Skeletal muscle tissue (tissue), 4 donors: Measurements from ENCODE around the gene LTBP4. TPM values are rescaled to one million over a fixed set of nuclear protein-coding genes. Genes with fewer than 3 reads are reported as not detected.
A peak's percentile ranks its signal among the peaks of the same experiment; 100 is the strongest.
"Not testable (repeated sequence)": the region's sequence is repeated elsewhere in the genome, so short reads cannot be mapped to it uniquely, and the experiment has no call there.

ENCODE experiments used
- H3K27ac ChIP-seq: one replicate; pipeline ENCODE4 v1.7.0; 2013; ENCODE audit warnings: mild to moderate bottlenecking, low read depth, low read length, inconsistent platforms
- H3K27me3 ChIP-seq, 3 donors: one replicate each; pipeline ENCODE4 v1.7.0; 2013; ENCODE audit warnings: low read length in 3 of 3; ENCODE audit not compliant: control insufficient read depth in 3 of 3, insufficient read depth in 3 of 3
- H3K36me3 ChIP-seq, 3 donors: one replicate each; pipeline ENCODE4 v1.7.0; 2013; ENCODE audit warnings: low read length in 3 of 3; ENCODE audit not compliant: control insufficient read depth in 3 of 3, insufficient read depth in 3 of 3
- H3K4me1 ChIP-seq, 3 donors: one replicate each; pipeline ENCODE4 v1.7.0; 2013; ENCODE audit warnings: low read length in 3 of 3, mild to moderate bottlenecking in 3 of 3; ENCODE audit not compliant: control insufficient read depth in 3 of 3, insufficient read depth in 3 of 3
- H3K4me3 ChIP-seq, 3 donors: one replicate each; pipeline ENCODE4 v1.7.0; 2013; ENCODE audit warnings: low read length in 3 of 3
- H3K9ac ChIP-seq, 3 donors: one replicate each; pipeline ENCODE4 v1.7.0; 2013; ENCODE audit warnings: low read length in 3 of 3, mild to moderate bottlenecking in 3 of 3, moderate library complexity in 2 of 3, low read depth in 1 of 3
- H3K9me3 ChIP-seq, 3 donors: one replicate each; pipeline ENCODE4 v1.7.0; 2013; ENCODE audit warnings: low read length in 3 of 3; ENCODE audit not compliant: control insufficient read depth in 3 of 3
- total RNA-seq: library from RNA; depleted of rRNA; stranded (reverse); fragments of >200 nt; gene quantifications from one replicate; pipeline ENCODE4 v1.2.3, GENCODE V29; 2014
- donor health status: Osteomylitis.

LTBP4 gene
- total RNA-seq, 1 donor from 2014 or later = 86.6 TPM

DNA sequence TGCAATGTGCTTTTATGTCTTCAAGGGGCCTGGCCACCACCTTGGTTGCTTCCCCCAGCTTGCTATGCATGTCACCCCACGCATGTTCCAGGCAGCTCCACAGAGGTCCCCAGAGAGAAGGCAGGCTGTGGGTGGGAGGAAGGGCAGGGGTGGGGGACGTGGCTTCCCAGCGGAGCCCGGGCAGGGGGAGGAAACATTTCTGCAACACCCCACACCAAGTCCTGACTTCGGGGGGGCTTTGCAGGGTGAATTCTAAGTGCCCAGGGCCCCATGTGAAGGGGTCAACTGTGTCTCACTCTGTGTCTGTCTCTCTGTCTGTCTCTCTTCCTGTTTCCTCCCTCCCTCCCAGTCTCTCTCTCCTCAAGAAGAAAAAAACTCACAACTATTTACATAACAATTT, 39.6 kb downstream of the LTBP4 start:
- no peaks in the 10 kb centered on the region for H3K27me3 ChIP-seq
- peaks cover 0 to 3% (median 0%) of the 10 kb centered on the region in 3 donors for H3K4me1 ChIP-seq
- no peak overlapping the region for H3K9ac ChIP-seq
- H3K4me3 ChIP-seq = no peak overlapping the region
- no peaks in the 10 kb centered on the region for H3K9me3 ChIP-seq
- H3K27ac ChIP-seq = no peak overlapping the region
- H3K36me3 ChIP-seq = no peaks in the 10 kb centered on the region

DNA sequence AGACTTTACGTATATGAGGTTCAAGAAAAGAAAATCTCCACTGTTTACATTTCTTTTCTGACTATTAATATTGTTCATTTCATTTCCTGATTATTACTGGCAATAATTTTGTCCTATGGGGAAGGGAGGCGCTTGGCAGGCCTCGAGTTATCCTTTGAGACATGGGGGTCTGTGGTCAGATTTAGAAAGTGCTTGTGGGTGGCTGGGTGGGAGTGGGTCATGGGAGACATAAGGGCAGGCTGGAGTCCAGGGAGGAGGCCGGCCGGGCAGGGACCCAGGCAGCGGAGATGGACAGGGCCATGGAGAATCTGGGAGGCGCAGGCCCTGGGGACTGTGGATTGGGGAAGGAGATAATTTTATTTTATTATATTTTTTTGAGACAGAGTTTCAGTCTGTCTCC, 40.1 kb downstream of the LTBP4 start:
- Histone ChIP-seq H3K27me3 (no peaks in the 10 kb centered on the region), H3K4me3 (no peak overlapping the region), H3K9ac (no peak overlapping the region), H3K36me3 (no peaks in the 10 kb centered on the region), H3K4me1 (peaks cover under 1 to 3% (median 3%) of the 10 kb centered on the region in 3 donors), H3K9me3 (no peaks in the 10 kb centered on the region), H3K27ac (peak overlapping the region; percentile 19)

DNA sequence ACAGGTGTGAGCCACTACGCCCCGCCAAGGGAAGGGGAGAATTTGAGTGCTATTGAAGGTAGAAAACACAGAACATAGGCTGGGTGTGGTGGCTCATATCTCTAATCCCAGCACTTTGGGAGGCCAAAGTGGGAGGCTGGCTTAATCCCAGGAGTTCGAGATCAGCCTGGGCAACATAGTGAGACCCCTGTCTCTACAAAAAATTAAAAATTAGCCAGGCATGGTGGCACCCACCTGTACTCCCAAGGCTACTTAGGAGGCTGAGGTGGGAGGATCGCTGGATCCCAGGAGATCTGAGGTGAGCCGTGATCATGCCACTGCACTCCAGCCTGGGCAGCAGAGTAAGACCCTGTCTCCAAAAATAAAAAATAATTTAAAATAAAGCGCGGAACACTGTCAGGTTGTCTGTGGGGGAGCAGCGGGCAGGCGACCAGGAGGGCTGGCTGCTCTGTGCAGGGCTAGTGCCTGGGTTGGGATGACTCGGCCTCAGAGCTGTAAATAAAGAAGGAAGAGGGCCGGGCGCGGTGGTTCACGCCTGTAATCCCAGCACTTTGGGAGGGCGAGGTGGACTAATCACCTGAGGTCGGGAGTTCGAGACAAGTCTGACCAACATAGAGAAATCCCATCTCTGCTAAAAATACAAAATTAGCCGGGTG, 41.0 kb downstream of the LTBP4 start:
- H3K27ac ChIP-seq = no peak overlapping the region
- H3K4me1 ChIP-seq = peaks cover 6 to 8% (median 6%) of the 10 kb centered on the region in 3 donors

DNA sequence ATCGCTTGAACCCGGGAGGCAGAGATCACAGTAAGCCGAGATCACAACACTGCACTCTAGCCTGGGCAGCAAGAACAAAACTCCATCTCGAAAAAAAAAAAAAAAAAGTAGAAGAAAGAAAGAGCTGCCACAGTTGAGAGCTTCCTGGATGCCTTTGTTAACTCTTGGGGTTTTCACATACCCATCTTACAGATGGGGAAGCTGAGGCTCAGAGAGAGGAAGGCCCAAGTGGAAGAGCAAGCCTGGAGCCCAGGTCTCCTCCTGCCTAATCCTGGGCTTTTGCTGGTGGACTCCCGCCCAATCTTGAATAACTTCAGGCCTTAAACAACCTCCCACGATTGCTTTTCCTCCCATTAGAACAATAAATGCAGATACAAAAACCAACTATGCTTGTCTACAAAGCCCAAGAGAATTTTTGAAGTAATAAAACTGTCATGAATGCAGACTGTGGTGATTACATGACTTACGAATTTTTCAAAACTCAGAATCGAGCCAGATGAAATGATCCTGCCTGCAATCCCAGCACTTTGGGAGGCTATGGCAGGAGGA, 41.7 kb downstream of the LTBP4 start:
- Histone ChIP-seq H3K27ac (no peak overlapping the region), H3K9ac (no peak overlapping the region), H3K4me1 (peaks cover 6 to 8% (median 6%) of the 10 kb centered on the region in 3 donors)

More for the DNA sequence above, 41.0 kb downstream of the LTBP4 start:
- no peaks in the 10 kb centered on the region for H3K27me3 ChIP-seq
- no peaks in the 10 kb centered on the region for H3K36me3 ChIP-seq
- H3K9me3 ChIP-seq = no peaks in the 10 kb centered on the region
- no peak overlapping the region for H3K4me3 ChIP-seq
- no peak overlapping the region for H3K9ac ChIP-seq

DNA sequence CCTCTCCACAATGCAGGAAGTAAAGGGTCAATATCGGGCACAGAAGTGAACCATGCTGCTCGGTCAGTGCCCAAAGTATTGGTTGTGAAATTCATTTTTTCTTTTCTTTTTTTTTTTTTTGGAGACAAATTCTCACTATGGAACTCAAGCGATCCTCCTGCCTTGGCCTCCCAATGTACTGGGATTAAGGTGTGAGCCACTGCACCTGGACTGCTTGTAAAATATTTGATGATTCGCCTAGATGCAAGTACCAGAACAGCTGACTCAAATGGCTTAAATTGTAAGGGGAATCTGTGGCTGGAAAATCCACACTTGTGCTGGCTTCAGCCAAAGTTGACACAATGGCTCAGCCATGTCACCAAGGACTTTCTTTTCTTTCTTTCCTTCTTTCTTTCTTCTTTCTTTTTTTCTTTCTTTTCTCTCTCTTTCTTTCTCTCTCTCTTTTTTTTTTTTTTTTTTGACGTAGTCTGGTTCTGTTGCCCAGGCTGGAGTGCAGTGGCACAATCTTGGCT, 45.6 kb downstream of the LTBP4 start:
- no peaks in the 10 kb centered on the region for H3K27me3 ChIP-seq
- H3K4me3 ChIP-seq = peak overlapping the region; percentile 57 to 67 (median 58)
- H3K9ac ChIP-seq = peak overlapping the region; percentile 55 to 72 (median 56)
- no peaks in the 10 kb centered on the region for H3K9me3 ChIP-seq
- no peaks in the 10 kb centered on the region for H3K36me3 ChIP-seq
- peaks cover 10 to 13% (median 11%) of the 10 kb centered on the region in 3 donors for H3K4me1 ChIP-seq
- peak overlapping the region; percentile 80 for H3K27ac ChIP-seq

More for the DNA sequence above, 41.7 kb downstream of the LTBP4 start:
- Histone ChIP-seq H3K36me3 (no peaks in the 10 kb centered on the region), H3K4me3 (no peak overlapping the region), H3K27me3 (no peaks in the 10 kb centered on the region), H3K9me3 (no peaks in the 10 kb centered on the region)

DNA sequence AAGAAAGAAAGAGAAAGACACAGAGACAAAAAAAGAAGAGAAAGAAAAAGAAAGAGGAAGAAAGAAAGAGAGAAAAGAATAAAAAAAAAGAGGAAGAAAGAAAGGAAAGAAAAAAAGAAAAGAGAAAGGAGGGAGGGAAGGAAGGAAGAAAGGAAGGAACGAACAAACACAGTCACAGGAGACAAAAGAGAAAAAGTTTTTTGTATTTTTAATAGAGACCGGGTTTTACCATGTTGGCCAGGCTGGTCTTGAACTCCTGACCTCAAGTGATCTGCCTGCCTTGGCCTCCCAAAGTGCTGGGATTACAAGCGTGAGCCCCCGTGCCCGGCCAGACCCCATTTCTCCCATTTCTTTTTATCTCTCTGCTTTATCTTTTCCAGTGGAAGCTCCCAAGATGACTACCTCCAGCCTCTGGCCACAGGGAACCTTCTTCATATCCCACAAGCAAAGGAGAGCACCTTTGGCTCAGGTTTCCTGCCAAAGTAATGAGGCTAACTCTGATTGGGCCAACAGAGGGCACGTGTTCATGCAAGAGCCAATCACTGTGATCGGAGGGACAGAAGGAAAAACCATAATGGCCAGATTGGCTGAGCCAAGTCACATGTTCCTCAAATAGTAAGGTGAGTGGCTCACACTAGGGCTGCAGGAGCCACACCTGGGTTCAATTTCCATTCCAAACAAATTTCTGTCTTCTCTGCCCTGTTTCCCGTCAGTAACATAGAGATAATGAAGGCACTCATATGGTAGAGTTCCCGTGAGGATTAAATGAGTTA, 48.9 kb downstream of the LTBP4 start:
- H3K9ac ChIP-seq, H3K27ac ChIP-seq: not testable (repeated sequence)
- H3K4me1 ChIP-seq = peaks cover 11 to 13% (median 11%) of the 10 kb centered on the region in 3 donors

DNA sequence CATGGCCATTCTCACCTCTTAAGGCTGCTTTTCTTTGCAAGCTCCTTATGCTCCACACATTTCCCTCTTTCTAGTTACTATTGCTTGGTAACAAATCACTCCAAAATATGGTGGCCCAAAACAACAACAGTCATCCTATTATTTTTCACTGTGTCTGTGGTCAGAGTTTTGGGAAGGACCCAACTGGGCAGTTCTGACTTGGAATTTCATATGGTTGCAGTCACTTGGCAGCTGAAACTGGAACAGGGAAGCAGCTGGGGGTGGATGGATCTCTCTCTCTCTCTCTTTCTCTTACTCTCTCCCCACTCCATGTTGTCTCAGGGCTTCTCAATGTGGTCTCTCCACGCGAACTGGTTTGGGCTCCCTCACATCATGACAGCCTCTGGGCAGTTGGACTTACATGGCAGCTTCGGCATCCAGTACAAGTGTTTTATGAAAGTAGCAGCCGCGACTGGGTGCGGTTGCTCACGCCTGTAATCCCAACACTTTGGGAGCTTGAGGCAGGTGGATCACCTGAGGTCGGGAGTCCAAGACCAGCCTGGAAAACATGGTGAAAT, 49.7 kb downstream of the LTBP4 start:
- Histone ChIP-seq H3K9ac (no peak overlapping the region), H3K4me1 (peaks cover 10 to 13% (median 11%) of the 10 kb centered on the region in 3 donors), H3K27me3 (no peaks in the 10 kb centered on the region), H3K4me3 (no peak overlapping the region), H3K9me3 (no peaks in the 10 kb centered on the region), H3K27ac (no peak overlapping the region), H3K36me3 (no peaks in the 10 kb centered on the region)

More for the DNA sequence above, 48.9 kb downstream of the LTBP4 start:
- not testable (repeated sequence) for H3K9me3 ChIP-seq, H3K27me3 ChIP-seq, H3K4me3 ChIP-seq, H3K36me3 ChIP-seq

DNA sequence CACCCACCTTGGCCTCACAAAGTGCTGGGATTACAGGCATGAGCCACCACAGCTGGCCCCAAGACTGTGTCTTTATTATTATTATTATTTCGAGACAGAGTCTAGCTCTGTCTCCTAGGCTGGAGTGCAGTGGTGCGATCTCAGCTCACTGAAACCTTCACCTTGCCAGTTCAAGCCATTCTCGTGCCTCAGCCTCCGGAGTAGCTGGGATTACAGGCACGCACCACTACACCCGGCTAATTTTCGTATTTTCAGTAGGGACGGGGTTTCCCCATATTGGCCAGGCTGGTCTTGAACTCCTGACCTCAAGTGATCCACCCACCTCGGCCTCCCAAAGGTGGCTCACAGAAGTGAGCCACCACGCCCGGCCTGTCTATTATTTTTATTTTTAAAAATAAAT, 51.1 kb downstream of the LTBP4 start:
- not testable (repeated sequence) for H3K4me1 ChIP-seq, H3K27ac ChIP-seq, H3K4me3 ChIP-seq, H3K36me3 ChIP-seq, H3K27me3 ChIP-seq, H3K9ac ChIP-seq, H3K9me3 ChIP-seq

DNA sequence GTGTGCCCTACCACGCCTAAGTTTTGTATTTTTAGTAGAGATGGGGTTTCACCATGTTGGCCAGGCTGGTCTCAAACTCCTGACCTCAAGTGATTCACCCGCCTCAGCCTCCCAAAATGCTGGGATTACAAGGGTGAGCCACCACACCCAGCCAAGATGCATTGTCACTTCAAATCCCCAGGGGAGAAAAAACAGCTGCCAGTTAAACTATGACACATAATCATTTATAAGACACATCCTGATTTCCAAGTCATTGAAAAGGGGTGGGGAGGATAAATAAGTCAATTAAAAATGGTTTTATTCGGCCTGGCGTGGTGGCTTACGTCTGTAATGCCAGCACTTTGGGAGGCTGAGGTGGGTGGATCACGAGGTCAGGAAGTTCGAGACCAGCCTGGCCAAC, 54.5 kb downstream of the LTBP4 start:
- H3K4me3 ChIP-seq, H3K4me1 ChIP-seq, H3K36me3 ChIP-seq, H3K9ac ChIP-seq, H3K27me3 ChIP-seq, H3K9me3 ChIP-seq, H3K27ac ChIP-seq: not testable (repeated sequence)
